GM23338 (cell line): ENCODE results near the gene NT5DC3. TPM values are rescaled to one million over a fixed set of nuclear protein-coding genes. Genes with fewer than 3 reads are reported as not detected.

ENCODE experiments used
- ATAC-seq: fragments of 200-7000 bp; cut with Tn5 transposase; 3 replicates; pipeline ENCODE4 v1.9.1; 2020
- DNase-seq: peaks from one replicate; pipeline ENCODE4 v3.0.0-alpha.2; 2015; ENCODE audit warnings: low spot score
- H2AFZ ChIP-seq: fragments of 200-600 bp; sonication (generic); 2 replicates; pipeline ENCODE4 v1.8.0; 2016; ENCODE audit warnings: antibody characterized with exemption, mild to moderate bottlenecking, moderate library complexity
- H3F3A ChIP-seq: fragments of 200-600 bp; sonication (generic); replicated peaks from 2 replicates; pipeline ENCODE4 v1.8.0; 2017; ENCODE audit warnings: antibody characterized with exemption, mixed run types, low read depth
- H3K27ac ChIP-seq: fragments of 200-600 bp; sonication (generic); 2 replicates; pipeline ENCODE4 v1.6.1; 2016; ENCODE audit warnings: low read depth
- H3K27me3 ChIP-seq: fragments of 200-600 bp; sonication (generic); 2 replicates; pipeline ENCODE4 v1.8.0; 2016; ENCODE audit warnings: mild to moderate bottlenecking, mixed run types, moderate library complexity; ENCODE audit not compliant: insufficient read depth
- H3K36me3 ChIP-seq: fragments of 200-600 bp; sonication (generic); 2 replicates; pipeline ENCODE4 v1.8.0; 2016; ENCODE audit warnings: mild to moderate bottlenecking; ENCODE audit not compliant: insufficient read depth
- H3K4me1 ChIP-seq: fragments of 200-600 bp; sonication (generic); 2 replicates; pipeline ENCODE4 v1.8.0; 2016; ENCODE audit warnings: mild to moderate bottlenecking, moderate library complexity; ENCODE audit not compliant: insufficient read depth
- H3K4me2 ChIP-seq: fragments of 200-600 bp; sonication (generic); 2 replicates; pipeline ENCODE4 v1.7.1; 2017; ENCODE audit warnings: mixed run types
- H3K4me3 ChIP-seq: fragments of 200-600 bp; sonication (generic); 2 replicates; pipeline ENCODE4 v1.6.1; 2016; ENCODE audit warnings: mixed run types
- H3K79me2 ChIP-seq: fragments of 200-600 bp; sonication (generic); replicated peaks from 2 replicates; pipeline ENCODE4 v1.8.0; 2017; ENCODE audit warnings: mild to moderate bottlenecking; ENCODE audit not compliant: insufficient read depth
- H3K9me2 ChIP-seq: fragments of 200-600 bp; sonication (generic); 2 replicates; pipeline ENCODE4 v1.8.0; 2017; ENCODE audit not compliant: insufficient read depth
- H4K20me1 ChIP-seq: fragments of 200-600 bp; sonication (generic); replicated peaks from 2 replicates; pipeline ENCODE4 v1.8.0; 2017; ENCODE audit warnings: mild to moderate bottlenecking; ENCODE audit not compliant: insufficient read depth
- H3K27ac Mint-ChIP-seq: 2 replicates; pipeline ENCODE4 v1.8.0; 2020; ENCODE audit warnings: inconsistent platforms, mild to moderate bottlenecking, moderate library complexity, mixed read lengths
- H3K27me3 Mint-ChIP-seq: 3 replicates; pipeline ENCODE4 v1.8.0; 2022; ENCODE audit warnings: low read depth, mild to moderate bottlenecking, moderate library complexity, mixed read lengths, inconsistent platforms; ENCODE audit not compliant: insufficient read depth, poor library complexity
- H3K36me3 Mint-ChIP-seq: 3 replicates; pipeline ENCODE4 v1.8.0; 2021; ENCODE audit warnings: low read depth, mild to moderate bottlenecking, inconsistent platforms, moderate library complexity, mixed read lengths
- H3K4me1 Mint-ChIP-seq: 3 replicates; pipeline ENCODE4 v1.8.0; 2020; ENCODE audit warnings: mild to moderate bottlenecking, inconsistent platforms, mixed read lengths
- H3K4me3 Mint-ChIP-seq: 3 replicates; pipeline ENCODE4 v1.8.0; 2021; ENCODE audit warnings: moderate library complexity, mild to moderate bottlenecking, inconsistent platforms, mixed read lengths
- H3K9me3 Mint-ChIP-seq: 3 replicates; pipeline ENCODE4 v1.8.0; 2020; ENCODE audit warnings: moderate library complexity, mild to moderate bottlenecking, inconsistent platforms, mixed read lengths
- CREB1 ChIP-seq: fragments of 250-450 bp; sonication (Bioruptor Pico); IDR thresholded peaks from 2 replicates; pipeline ENCODE4 v1.5.0; 2020; ENCODE audit warnings: low read depth, mild to moderate bottlenecking, moderate library complexity
- CTCF ChIP-seq, 2 experiments: fragments of 200-600 bp in 1 of 2; sonication (generic) in 1 of 2; conservative IDR thresholded peaks; 2 replicates each; pipeline versions ENCODE4 v1.5.1 to v1.6.1; 2016 to 2017; ENCODE audit warnings: antibody characterized with exemption in 2 of 2, low read depth in 2 of 2, mild to moderate bottlenecking in 2 of 2, moderate library complexity in 1 of 2
- ETS1 ChIP-seq: IDR thresholded peaks from 2 replicates; pipeline ENCODE4 v1.6.1; 2016; ENCODE audit warnings: antibody characterized with exemption
- EZH2 ChIP-seq: fragments of 200-600 bp; sonication (generic); IDR thresholded peaks from one replicate; pipeline ENCODE4 v1.8.0; 2017; ENCODE audit warnings: antibody characterized with exemption, mild to moderate bottlenecking, low read depth; ENCODE audit not compliant: unreplicated experiment
- EZH2phosphoT487 ChIP-seq: fragments of 200-600 bp; sonication (generic); IDR thresholded peaks from one replicate; pipeline ENCODE4 v1.8.1; 2018; ENCODE audit warnings: antibody characterized with exemption; ENCODE audit not compliant: unreplicated experiment
- JUNB ChIP-seq: IDR thresholded peaks from one replicate; pipeline ENCODE4 v1.6.1; 2016; ENCODE audit warnings: antibody characterized with exemption; ENCODE audit not compliant: unreplicated experiment
- NANOG ChIP-seq: IDR thresholded peaks from 2 replicates; pipeline ENCODE4 v1.6.1; 2016; ENCODE audit warnings: antibody characterized with exemption, borderline replicate concordance
- POLR2AphosphoS5 ChIP-seq: IDR thresholded peaks from 2 replicates; pipeline ENCODE4 v1.6.1; 2016; ENCODE audit warnings: antibody characterized with exemption, low read depth
- STAT1 ChIP-seq: IDR thresholded peaks from one replicate; pipeline ENCODE4 v1.6.1; 2016; ENCODE audit warnings: antibody characterized with exemption; ENCODE audit not compliant: unreplicated experiment
- ZNF114 ChIP-seq: fragments of 250-450 bp; sonication (Bioruptor Pico); IDR thresholded peaks from 2 replicates; pipeline ENCODE4 v1.5.0; 2020; ENCODE audit warnings: mild to moderate bottlenecking, moderate library complexity
- ZNF331 ChIP-seq: fragments of 250-450 bp; sonication (Bioruptor Pico); IDR thresholded peaks from 2 replicates; pipeline ENCODE4 v1.5.0; 2020; ENCODE audit warnings: low read depth, mild to moderate bottlenecking, moderate library complexity
- ZNF462 ChIP-seq: fragments of 250-450 bp; sonication (Bioruptor Pico); IDR thresholded peaks from 2 replicates; pipeline ENCODE4 v1.5.0; 2020; ENCODE audit warnings: mild to moderate bottlenecking, moderate library complexity
- polyA plus RNA-seq: library from polyadenylated mRNA; unstranded; fragments of >200 nt; fragmentation: Nextera tagmentation; extraction: Ambion mirVana; gene quantifications from 2 replicates; pipeline ENCODE4 v1.2.1, GENCODE V29; 2016
- total RNA-seq: library from RNA; depleted of rRNA; stranded (reverse); fragments of >200 nt; shearing (Covaris generic); gene quantifications from 2 replicates; pipeline ENCODE4 v1.2.3, GENCODE V29; 2014

Gene NT5DC3
- total and polyA plus RNA-seq, 2 experiments from 2014 or later: 2.2 to 12.5 TPM

GRCh38 chr12:103812789-103813188 is 28.2 kb downstream of the NT5DC3 start:
- Mint-ChIP-seq H3K9me3 (no peaks in the 10 kb centered on the region), H3K4me1 (no peaks in the 10 kb centered on the region)

More at GRCh38 chr12:103812789-103813188, 28.2 kb downstream of the NT5DC3 start:
- no peak overlapping the region for H3K4me3 Mint-ChIP-seq
- TF ChIP-seq NANOG (no peak), JUNB (no peak), ZNF114 (CRISPR knock-in tag) (no peak), CREB1 (CRISPR knock-in tag) (no peak), CTCF (conservative IDR thresholded peaks at IDR 0.05; ENCODE audit: low read depth in 2 of 2) (no peak), ZNF331 (CRISPR knock-in tag) (no peak), EZH2 (no peak), ETS1 (no peak), POLR2AphosphoS5 (no peak), EZH2phosphoT487 (no peak), STAT1 (no peak), ZNF462 (no peak)
- H3K4me3 ChIP-seq: no peak overlapping the region
- no peaks in the 10 kb centered on the region; the same call in 1 of the 2 replicates for H3K36me3 ChIP-seq
- H3K4me2 ChIP-seq: no peak overlapping the region
- peaks cover 17% of the 10 kb centered on the region for H3K79me2 ChIP-seq
- H3F3A ChIP-seq: no peaks in the 10 kb centered on the region
- no peak overlapping the region for H3K27ac Mint-ChIP-seq
- ATAC-seq: no peak
- no peak overlapping the region for H2AFZ ChIP-seq
- no peak overlapping the region for H3K27ac ChIP-seq
- peaks cover 11% of the 10 kb centered on the region; the same call in 2 of the 3 replicates for H3K36me3 Mint-ChIP-seq
- no peaks in the 10 kb centered on the region for H3K4me1 ChIP-seq
- DNase-seq: no peak
- no peaks in the 10 kb centered on the region for H3K27me3 ChIP-seq
- peaks cover 4% of the 10 kb centered on the region for H3K27me3 Mint-ChIP-seq
- H3K9me2 ChIP-seq: no peaks in the 10 kb centered on the region
- H4K20me1 ChIP-seq: 0 out of 2 replicates have a peak, but pooled peaks cover 12% of the 10 kb centered on the region
